H1 (cell line): Measurements from ENCODE around the gene HIC1. TPM values are rescaled to one million over a fixed set of nuclear protein-coding genes. Genes with fewer than 3 reads are reported as not detected.

Experiments used
- CTCF ChIA-PET: fragments of 300-600 bp; sonication (Branson Sonifier 250); formaldehyde crosslinking; loops from one replicate; lab custom pipeline; 2021; ENCODE audit not compliant: partially characterized antibody; lab: Charles Lee
- POLR2A ChIA-PET: fragments of 300-600 bp; sonication (Branson Sonifier 250); formaldehyde crosslinking; loops from one replicate; lab custom pipeline; 2021; ENCODE audit warnings: inconsistent platforms; ENCODE audit not compliant: partially characterized antibody; lab: Charles Lee
- DNase-seq, 2 experiments: peaks; one replicate each; pipeline versions ENCODE4 v3.0.0 to v3.0.0-alpha.2; 2010 to 2022; ENCODE audit warnings: low spot score in 2 of 2, low read depth in 1 of 2, mixed read lengths in 1 of 2
- FAIRE-seq: peaks from 2 replicates; lab custom pipeline; 2011; peaks lifted over from hg19 to GRCh38; lab: Jason Lieb, UNC
- H2AFZ ChIP-seq: 2 replicates; pipeline ENCODE4 v1.8.1; 2012; ENCODE audit warnings: low read length, inconsistent platforms
- H2AK5ac ChIP-seq: 2 replicates; pipeline ENCODE4 v1.6.1; 2013; ENCODE audit warnings: low read depth, low read length
- H2BK120ac ChIP-seq: replicated peaks from 2 replicates; pipeline ENCODE3; 2013; ENCODE audit warnings: low read depth, low read length, inconsistent platforms
- H2BK12ac ChIP-seq: 2 replicates; pipeline ENCODE4 v1.6.1; 2013; ENCODE audit warnings: low read depth, low read length
- H2BK15ac ChIP-seq: 2 replicates; pipeline ENCODE4 v1.6.1; 2013; ENCODE audit warnings: low read length
- H2BK20ac ChIP-seq: 2 replicates; pipeline ENCODE4 v1.6.1; 2013; ENCODE audit warnings: low read length
- H2BK5ac ChIP-seq: 2 replicates; pipeline ENCODE4 v1.6.1; 2013; ENCODE audit warnings: low read depth, low read length
- H3K14ac ChIP-seq: 2 replicates; pipeline ENCODE4 v1.6.1; 2013; ENCODE audit warnings: inconsistent platforms; ENCODE audit not compliant: insufficient read length
- H3K18ac ChIP-seq: 2 replicates; pipeline ENCODE4 v1.6.1; 2013; ENCODE audit warnings: low read length; ENCODE audit errors: extremely low read depth
- H3K23ac ChIP-seq: 2 replicates; pipeline ENCODE4 v1.6.1; 2013; ENCODE audit warnings: inconsistent platforms; ENCODE audit not compliant: insufficient read length
- H3K23me2 ChIP-seq: 2 replicates; pipeline ENCODE4 v1.6.1; 2013; ENCODE audit warnings: low read depth, low read length
- H3K27ac ChIP-seq: 2 replicates; pipeline ENCODE4 v1.6.1; 2011; ENCODE audit warnings: low read depth, low read length, inconsistent platforms
- H3K27me3 ChIP-seq, 4 experiments: replicated peaks in 1 of 4; 1 replicate in 1 of 4; 2 replicates in 3 of 4; pipeline versions ENCODE4 v1.6.1 to v1.8.1; 2011 to 2013; ENCODE audit warnings: low read length in 3 of 4, mild to moderate bottlenecking in 3 of 4, inconsistent platforms in 2 of 4, mixed read lengths in 2 of 4, moderate library complexity in 1 of 4; ENCODE audit not compliant: control insufficient read depth in 3 of 4, insufficient read depth in 3 of 4; ENCODE audit errors: extremely low read depth in 1 of 4
- H3K36me3 ChIP-seq, 4 experiments: 2 replicates each; pipeline versions ENCODE4 v1.6.1 to v1.8.1; 2011 to 2013; ENCODE audit warnings: mild to moderate bottlenecking in 4 of 4, low read length in 3 of 4, moderate library complexity in 2 of 4, control low read depth in 1 of 4, inconsistent platforms in 1 of 4; ENCODE audit not compliant: insufficient read depth in 4 of 4, control insufficient read depth in 2 of 4
- H3K4ac ChIP-seq: replicated peaks from 2 replicates; pipeline ENCODE3; 2013; ENCODE audit warnings: low read length, low read depth, mixed read lengths, inconsistent platforms; ENCODE audit not compliant: insufficient read length
- H3K4me1 ChIP-seq, 4 experiments: replicated peaks in 1 of 4; 1 replicate in 1 of 4; 2 replicates in 3 of 4; pipeline versions ENCODE4 v1.6.1 to v1.8.1; 2011 to 2013; ENCODE audit warnings: low read length in 3 of 4, inconsistent platforms in 2 of 4, mixed read lengths in 1 of 4; ENCODE audit not compliant: insufficient read depth in 4 of 4, control insufficient read depth in 3 of 4
- H3K4me2 ChIP-seq, 2 experiments: 2 replicates each; pipeline versions ENCODE4 v1.6.1 to v1.8.1; 2011 to 2013; ENCODE audit warnings: low read depth in 2 of 2, low read length in 2 of 2, control low read depth in 1 of 2, inconsistent platforms in 1 of 2, mild to moderate bottlenecking in 1 of 2; ENCODE audit not compliant: insufficient read depth in 1 of 2
- H3K4me3 ChIP-seq, 4 experiments: fragments of 200-600, 300-600 bp in 1 of 4; sonication (generic), shearing (Covaris generic), sonication (Bioruptor Twin) in 1 of 4; 2 replicates each; pipeline versions ENCODE4 v1.5.1 to v1.8.1; 2011 to 2016; ENCODE audit warnings: low read length in 4 of 4, low read depth in 3 of 4, control low read depth in 2 of 4, inconsistent platforms in 2 of 4, mild to moderate bottlenecking in 2 of 4, mixed read lengths in 1 of 4, moderate library complexity in 1 of 4; ENCODE audit not compliant: insufficient read depth in 2 of 4; ENCODE audit errors: extremely low read depth in 1 of 4
- H3K56ac ChIP-seq: replicated peaks from 2 replicates; pipeline ENCODE3; 2013; ENCODE audit warnings: low read depth, mild to moderate bottlenecking, mixed read lengths, low read length, inconsistent platforms; ENCODE audit not compliant: insufficient read length
- H3K79me1 ChIP-seq: 2 replicates; pipeline ENCODE4 v1.6.1; 2013; ENCODE audit warnings: low read depth, low read length, control low read depth
- H3K79me2 ChIP-seq, 2 experiments: 2 replicates each; pipeline versions ENCODE4 v1.6.1 to v1.8.1; 2012 to 2013; ENCODE audit warnings: low read length in 2 of 2, mild to moderate bottlenecking in 2 of 2, inconsistent platforms in 1 of 2; ENCODE audit not compliant: insufficient read depth in 2 of 2, control insufficient read depth in 1 of 2
- H3K9ac ChIP-seq, 4 experiments: replicated peaks in 1 of 4; 1 replicate in 1 of 4; 2 replicates in 3 of 4; pipeline versions ENCODE4 v1.6.1 to v1.8.1; 2011 to 2013; ENCODE audit warnings: low read depth in 3 of 4, low read length in 3 of 4, control low read depth in 2 of 4, mild to moderate bottlenecking in 2 of 4, moderate library complexity in 2 of 4, inconsistent platforms in 1 of 4; ENCODE audit errors: extremely low read depth in 1 of 4
- H3K9me3 ChIP-seq, 2 experiments: 2 replicates each; pipeline versions ENCODE4 v1.6.1 to v1.8.1; 2012 to 2013; ENCODE audit warnings: mild to moderate bottlenecking in 2 of 2, moderate library complexity in 2 of 2, control low read depth in 1 of 2, inconsistent platforms in 1 of 2, low read depth in 1 of 2, low read length in 1 of 2, mixed read lengths in 1 of 2; ENCODE audit not compliant: insufficient read depth in 2 of 2
- H4K20me1 ChIP-seq, 2 experiments: replicated peaks in 1 of 2; 2 replicates each; pipeline versions ENCODE3 to v1.8.1; 2011 to 2013; ENCODE audit warnings: inconsistent platforms in 2 of 2, low read length in 2 of 2, mild to moderate bottlenecking in 1 of 2; ENCODE audit not compliant: insufficient read depth in 2 of 2, control insufficient read depth in 1 of 2
- H4K5ac ChIP-seq: 2 replicates; pipeline ENCODE4 v1.6.1; 2013; ENCODE audit warnings: low read length, low read depth, mixed read lengths, inconsistent platforms; ENCODE audit not compliant: insufficient read length
- H4K8ac ChIP-seq: 2 replicates; pipeline ENCODE4 v1.8.0; 2013; ENCODE audit warnings: mild to moderate bottlenecking, moderate library complexity, low read length, inconsistent platforms; ENCODE audit not compliant: insufficient read depth; ENCODE audit errors: extremely low read depth
- H4K91ac ChIP-seq: replicated peaks from 2 replicates; pipeline ENCODE3; 2013; ENCODE audit warnings: low read length, mixed read lengths, inconsistent platforms; ENCODE audit not compliant: insufficient read length
- EP300 ChIP-seq, 2 experiments: IDR thresholded peaks; 1 replicate in 1 of 2; 2 replicates in 1 of 2; pipeline ENCODE4 v1.6.1; 2011 to 2012; ENCODE audit warnings: low read depth in 2 of 2, low read length in 2 of 2, mild to moderate bottlenecking in 2 of 2, borderline replicate concordance in 1 of 2, inconsistent platforms in 1 of 2, moderate library complexity in 1 of 2
- KDM5A ChIP-seq: fragments of 200-600 bp; IDR thresholded peaks from 2 replicates; pipeline ENCODE4 v1.7.1; 2012; ENCODE audit warnings: mild to moderate bottlenecking, low read length, inconsistent platforms, mixed read lengths
- RFX5 ChIP-seq: IDR thresholded peaks from 2 replicates; pipeline ENCODE4 v1.6.1; 2011; ENCODE audit warnings: low read depth, low read length, improper control_type of control experiment, borderline replicate concordance
- SP1 ChIP-seq: IDR thresholded peaks from 2 replicates; pipeline ENCODE4 v1.6.1; 2011; ENCODE audit warnings: low read depth, low read length
- SRF ChIP-seq: IDR thresholded peaks from 2 replicates; pipeline ENCODE4 v1.6.1; 2011; ENCODE audit warnings: mild to moderate bottlenecking, low read depth, low read length, moderate library complexity
- TAF1 ChIP-seq: IDR thresholded peaks from 2 replicates; pipeline ENCODE4 v1.6.1; 2011; ENCODE audit warnings: mild to moderate bottlenecking, low read depth, low read length
- WGBS, 2 experiments: shearing (Covaris generic) in 1 of 2; methylation state at CpG; one replicate each; pipeline versions ENCODE4 v1.1.6 to v1.1.7; 2013 to 2015; ENCODE audit warnings: low lambda C conversion rate in 2 of 2, mixed read lengths in 2 of 2, inconsistent platforms in 1 of 2, low coverage in 1 of 2, missing lambda C conversion rate in 1 of 2; ENCODE audit not compliant: insufficient replicate concordance in 2 of 2, insufficient coverage in 1 of 2, insufficient read length in 1 of 2; ENCODE audit errors: extremely low coverage in 1 of 2, missing lambda C conversion rate in 1 of 2; 5-methylcytosine and 5-hydroxymethylcytosine counted together
- polyA plus RNA-seq, 7 experiments: library from polyadenylated mRNA; depleted of rRNA in 3 of 7; stranded (reverse) in 5 of 7; unstranded in 2 of 7; fragments of >200 nt in 5 of 7; fragments of 200-250 nt in 2 of 7; gene quantifications; 1 replicate in 5 of 7; 2 replicates in 1 of 7; 4 replicates in 1 of 7; pipeline versions ENCODE4 v1.2.1 to v1.2.3, GENCODE V29; 2011 to 2013; ENCODE audit warnings: missing spikeins in 2 of 7, mixed read lengths in 2 of 7
- total RNA-seq: library from RNA; stranded (reverse); fragmentation: NEBNext Ultra II Directional; extraction: Animal tissue kit (Norgen Biotek cat#: 25700); gene quantifications from 2 replicates; pipeline ENCODE4 v1.2.1, GENCODE V29; 2021

The HIC1 gene
- total and polyA plus RNA-seq, 2 of the 8 experiments (the other 6 are each of a cell fraction or from before 2014, with no cell fraction given): 0.06 to 0.09 TPM

GRCh38 chr17:2028234-2028614, 26.7 kb upstream of the HIC1 start:
- no peak overlapping the region for H3K14ac ChIP-seq
- H2AFZ ChIP-seq: no peak overlapping the region
- no peak overlapping the region for H3K4me2 ChIP-seq
- H3K56ac ChIP-seq: no peak overlapping the region
- H3K79me2 ChIP-seq: no peaks in the 10 kb centered on the region
- H3K4me3 ChIP-seq: no peak overlapping the region
- H3K23me2 ChIP-seq: peaks cover 16% of the 10 kb centered on the region; the same call in 1 of the 2 replicates
- TF ChIP-seq TAF1 (no peak), RFX5 (no peak), KDM5A (no peak), SP1 (no peak), EP300 (IDR thresholded peaks at IDR 0.05; ENCODE audit: borderline replicate concordance in 1 of 2, low read depth in 2 of 2, low read length in 2 of 2) (no peak), SRF (no peak)
- H2AK5ac ChIP-seq: no peak overlapping the region
- H2BK15ac ChIP-seq: no peak overlapping the region
- H4K20me1 ChIP-seq: peaks cover 0 to 8% of the 10 kb centered on the region in 2 experiments
- no peak overlapping the region for H4K91ac ChIP-seq
- H4K5ac ChIP-seq: no peak overlapping the region
- no peak overlapping the region for H3K18ac ChIP-seq
- H3K79me1 ChIP-seq: no peaks in the 10 kb centered on the region
- ChIA-PET POLR2A (interaction anchor here (0.7 to 1.2 kb wide), 4 partner anchors 10 to 17 kb away, joined by 3 to 4 read pairs (median 3); no protein-coding TSS in a partner anchor), CTCF (interaction anchor here (0.7 to 5.3 kb wide), 7 partner anchors 8 to 122 kb away, joined by 3 to 47 read pairs (median 4); partner anchors contain the start of gene HIC1)
- H3K9ac ChIP-seq: no peak overlapping the region
- H3K36me3 ChIP-seq: peaks cover 0 to 6% (median 0%) of the 10 kb centered on the region in 4 experiments; a peak in 1 of 8 replicates
- no peak overlapping the region for H3K27ac ChIP-seq
- no peaks in the 10 kb centered on the region for H3K9me3 ChIP-seq
- H3K27me3 ChIP-seq: peaks cover 62 to 66% (median 64%) of the 10 kb centered on the region in 4 experiments
- H2BK120ac ChIP-seq: no peak overlapping the region
- H3K4me1 ChIP-seq: peaks cover 4 to 19% (median 7%) of the 10 kb centered on the region in 4 experiments
- no peak for FAIRE-seq
- no peak overlapping the region for H2BK20ac ChIP-seq
- H4K8ac ChIP-seq: no peak overlapping the region
- WGBS, 2 experiments: 86% methylated on average over 4 of the region's 5 CpGs; no CpG with 5 or more reads in 1 of the 2 experiments
- H3K4ac ChIP-seq: no peak overlapping the region
- no peak overlapping the region for H2BK5ac ChIP-seq
- no peak overlapping the region for H2BK12ac ChIP-seq
- H3K23ac ChIP-seq: no peak overlapping the region
- no peak for DNase-seq
